Skeletal muscle tissue (tissue), 4 donors: ENCODE measurements around the gene APOL3. TPM values are rescaled to one million over a fixed set of nuclear protein-coding genes. Genes with fewer than 3 reads are reported as not detected.

ENCODE experiments used
- H3K27ac ChIP-seq: one replicate; pipeline ENCODE4 v1.7.0; 2013; ENCODE audit warnings: mild to moderate bottlenecking, low read depth, low read length, inconsistent platforms
- H3K27me3 ChIP-seq, 3 donors: one replicate each; pipeline ENCODE4 v1.7.0; 2013; ENCODE audit warnings: low read length in 3 of 3; ENCODE audit not compliant: control insufficient read depth in 3 of 3, insufficient read depth in 3 of 3
- H3K36me3 ChIP-seq, 3 donors: one replicate each; pipeline ENCODE4 v1.7.0; 2013; ENCODE audit warnings: low read length in 3 of 3; ENCODE audit not compliant: control insufficient read depth in 3 of 3, insufficient read depth in 3 of 3
- H3K4me1 ChIP-seq, 3 donors: one replicate each; pipeline ENCODE4 v1.7.0; 2013; ENCODE audit warnings: low read length in 3 of 3, mild to moderate bottlenecking in 3 of 3; ENCODE audit not compliant: control insufficient read depth in 3 of 3, insufficient read depth in 3 of 3
- H3K4me3 ChIP-seq, 3 donors: one replicate each; pipeline ENCODE4 v1.7.0; 2013; ENCODE audit warnings: low read length in 3 of 3
- H3K9ac ChIP-seq, 3 donors: one replicate each; pipeline ENCODE4 v1.7.0; 2013; ENCODE audit warnings: low read length in 3 of 3, mild to moderate bottlenecking in 3 of 3, moderate library complexity in 2 of 3, low read depth in 1 of 3
- H3K9me3 ChIP-seq, 3 donors: one replicate each; pipeline ENCODE4 v1.7.0; 2013; ENCODE audit warnings: low read length in 3 of 3; ENCODE audit not compliant: control insufficient read depth in 3 of 3
- total RNA-seq: library from RNA; depleted of rRNA; stranded (reverse); fragments of >200 nt; gene quantifications from one replicate; pipeline ENCODE4 v1.2.3, GENCODE V29; 2014
- donor health status: Osteomylitis.

APOL3 gene
- total RNA-seq, 1 donor from 2014 or later, result 13.6 TPM

- peaks cover 4 to 7% (median 6%) of the 10 kb centered on the region in 3 donors for H3K4me1 ChIP-seq
- no peaks in the 10 kb centered on the region for H3K36me3 ChIP-seq
- no peaks in the 10 kb centered on the region for H3K9me3 ChIP-seq
- H3K9ac ChIP-seq, result no peak overlapping the region
- no peak overlapping the region for H3K27ac ChIP-seq
- H3K27me3 ChIP-seq, result no peaks in the 10 kb centered on the region
- H3K4me3 ChIP-seq, result no peak overlapping the region
Observed at GRCh38 chr22:36182056-36182455, 21.5 kb upstream of the APOL3 start.

GRCh38 chr22:36180928-36181327 is 20.4 kb upstream of the APOL3 start:
- Histone ChIP-seq H3K9ac (no peak overlapping the region), H3K36me3 (no peaks in the 10 kb centered on the region), H3K4me1 (peaks cover 4 to 7% (median 6%) of the 10 kb centered on the region in 3 donors), H3K4me3 (no peak overlapping the region), H3K9me3 (no peaks in the 10 kb centered on the region), H3K27me3 (no peaks in the 10 kb centered on the region), H3K27ac (no peak overlapping the region)

GRCh38 chr22:36180038-36180880 is 19.7 kb upstream of the APOL3 start:
- no peak overlapping the region for H3K4me3 ChIP-seq
- H3K9ac ChIP-seq, result no peak overlapping the region
- H3K27me3 ChIP-seq, result no peaks in the 10 kb centered on the region
- H3K9me3 ChIP-seq, result no peaks in the 10 kb centered on the region
- H3K4me1 ChIP-seq, result peaks cover 4 to 7% (median 6%) of the 10 kb centered on the region in 3 donors
- no peaks in the 10 kb centered on the region for H3K36me3 ChIP-seq
- no peak overlapping the region for H3K27ac ChIP-seq

DNA sequence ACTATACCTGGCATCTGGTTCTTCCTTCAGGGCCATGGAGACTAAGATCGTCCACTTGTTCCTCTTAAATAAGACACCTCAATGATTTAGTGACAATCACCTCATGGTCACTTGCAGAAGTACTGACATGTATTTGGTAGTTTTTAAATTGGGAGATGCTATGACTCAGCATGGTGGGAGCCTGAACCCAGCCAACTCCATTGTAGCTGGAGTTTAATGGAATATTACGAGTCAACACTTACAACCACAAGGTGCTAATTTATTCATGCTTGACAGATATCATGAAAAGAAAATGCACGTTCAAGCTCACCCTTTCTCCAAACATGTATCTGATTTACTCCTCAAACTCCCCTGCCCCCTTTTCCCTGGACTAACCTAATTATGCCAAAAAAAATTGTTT is 16.6 kb upstream of the APOL3 start:
- no peaks in the 10 kb centered on the region for H3K4me1 ChIP-seq
- no peaks in the 10 kb centered on the region for H3K9me3 ChIP-seq
- no peaks in the 10 kb centered on the region for H3K27me3 ChIP-seq
- H3K36me3 ChIP-seq, result no peaks in the 10 kb centered on the region
- no peak overlapping the region for H3K9ac ChIP-seq
- no peak overlapping the region for H3K27ac ChIP-seq
- no peak overlapping the region for H3K4me3 ChIP-seq

- Histone ChIP-seq H3K4me1 (no peaks in the 10 kb centered on the region), H3K9ac (no peak overlapping the region), H3K4me3 (no peak overlapping the region), H3K27me3 (no peaks in the 10 kb centered on the region), H3K36me3 (no peaks in the 10 kb centered on the region), H3K9me3 (no peaks in the 10 kb centered on the region), H3K27ac (no peak overlapping the region)
Observed at GRCh38 chr22:36175892-36176291, 15.3 kb upstream of the APOL3 start.

DNA sequence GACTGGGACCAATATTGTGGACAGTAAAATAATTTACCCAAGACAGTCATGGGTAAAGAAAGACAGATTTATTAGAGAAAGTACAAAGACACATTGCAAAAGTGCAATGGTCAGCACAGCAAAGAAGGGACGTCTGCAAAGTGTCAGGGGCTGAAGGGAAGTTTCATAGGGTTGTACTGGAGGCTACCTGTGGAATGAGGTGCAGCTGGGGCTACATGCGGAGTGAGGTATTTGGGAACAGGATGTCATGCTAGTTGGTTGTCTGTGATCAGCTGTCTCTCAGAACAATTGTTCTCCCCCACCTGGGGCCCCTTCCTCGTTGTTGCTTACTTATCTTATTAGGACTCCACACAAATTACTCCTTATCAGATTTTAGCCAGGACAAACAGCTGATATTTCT is 11.4 kb upstream of the APOL3 start:
- Histone ChIP-seq H3K4me1 (no peaks in the 10 kb centered on the region), H3K4me3 (no peak overlapping the region), H3K9me3 (no peaks in the 10 kb centered on the region), H3K9ac (no peak overlapping the region), H3K27me3 (no peaks in the 10 kb centered on the region), H3K36me3 (no peaks in the 10 kb centered on the region), H3K27ac (no peak overlapping the region)

DNA sequence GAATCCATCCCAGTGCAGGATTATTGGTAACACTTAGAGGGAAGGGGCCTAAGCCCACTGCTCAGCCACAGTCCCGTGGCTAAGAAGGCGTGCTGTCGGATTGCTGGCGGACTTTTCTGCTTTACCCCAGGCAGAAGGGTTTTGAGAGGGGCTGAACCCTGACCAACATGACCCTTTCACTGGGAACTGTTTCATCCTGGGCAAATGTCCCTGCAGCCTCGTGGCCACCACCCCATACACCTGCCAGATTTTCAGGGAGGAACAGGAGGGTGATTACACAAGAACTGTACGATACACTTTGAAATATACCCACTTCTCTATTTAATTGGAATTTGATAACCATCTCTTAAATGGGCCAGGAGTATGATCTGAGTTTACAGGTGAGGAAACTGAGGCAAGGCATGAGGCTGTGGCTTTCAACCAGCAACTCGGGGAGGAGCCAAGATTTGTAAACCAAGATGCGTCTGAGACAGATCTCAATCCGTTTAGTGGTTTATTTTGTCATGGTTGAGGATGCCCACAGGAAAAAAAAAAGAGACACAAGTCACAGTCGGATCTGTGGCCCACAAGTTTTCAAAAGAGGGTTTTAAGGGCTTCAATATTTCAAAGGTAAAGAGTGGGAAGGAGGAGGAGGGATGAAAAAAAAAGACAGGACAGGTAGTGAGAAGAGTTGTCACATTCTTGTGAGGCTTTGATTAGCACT is 6.1 kb upstream of the APOL3 start:
- H3K36me3 ChIP-seq, result no peaks in the 10 kb centered on the region
- H3K4me3 ChIP-seq, result no peak overlapping the region
- no peak overlapping the region for H3K27ac ChIP-seq
- H3K27me3 ChIP-seq, result no peaks in the 10 kb centered on the region
- peaks cover 3 to 5% (median 3%) of the 10 kb centered on the region in 3 donors for H3K4me1 ChIP-seq
- no peak overlapping the region for H3K9ac ChIP-seq
- H3K9me3 ChIP-seq, result no peaks in the 10 kb centered on the region

GRCh38 chr22:36166086-36166485 is 5.5 kb upstream of the APOL3 start:
- H3K9me3 ChIP-seq, result no peaks in the 10 kb centered on the region
- H3K27ac ChIP-seq, result no peak overlapping the region

GRCh38 chr22:36165141-36165540 is 4.6 kb upstream of the APOL3 start:
- peaks cover 9 to 16% (median 10%) of the 10 kb centered on the region in 3 donors for H3K4me1 ChIP-seq
- no peak overlapping the region for H3K4me3 ChIP-seq
- H3K27ac ChIP-seq, result no peak overlapping the region
- no peaks in the 10 kb centered on the region for H3K9me3 ChIP-seq
- H3K36me3 ChIP-seq, result no peaks in the 10 kb centered on the region
- H3K27me3 ChIP-seq, result no peaks in the 10 kb centered on the region
- no peak overlapping the region for H3K9ac ChIP-seq

More at GRCh38 chr22:36166086-36166485, 5.5 kb upstream of the APOL3 start:
- peaks cover 3 to 8% (median 7%) of the 10 kb centered on the region in 3 donors for H3K4me1 ChIP-seq
- H3K36me3 ChIP-seq, result no peaks in the 10 kb centered on the region
- no peaks in the 10 kb centered on the region for H3K27me3 ChIP-seq
- no peak overlapping the region for H3K9ac ChIP-seq
- no peak overlapping the region for H3K4me3 ChIP-seq

DNA sequence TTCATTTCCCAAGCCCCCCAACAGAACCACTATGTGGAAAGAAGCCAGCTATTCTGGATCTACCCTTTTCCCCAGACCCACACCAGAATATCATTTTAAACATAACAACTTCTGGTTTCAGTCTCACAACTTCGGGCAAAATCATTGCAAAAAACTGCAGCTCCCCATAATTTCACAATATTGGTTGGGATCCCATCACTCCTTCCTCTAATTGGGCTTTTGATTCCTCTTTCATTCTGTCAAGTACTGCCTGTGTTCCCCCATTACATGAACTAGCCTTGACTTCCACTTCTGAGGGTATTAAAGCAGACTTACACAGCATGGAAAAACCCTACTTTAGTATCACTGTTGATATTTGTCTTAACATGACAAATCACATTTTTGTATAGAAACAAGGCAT is 4.1 kb upstream of the APOL3 start:
- Histone ChIP-seq H3K36me3 (no peaks in the 10 kb centered on the region), H3K9ac (no peak overlapping the region), H3K27me3 (no peaks in the 10 kb centered on the region), H3K4me1 (peaks cover 9 to 19% (median 10%) of the 10 kb centered on the region in 3 donors), H3K4me3 (no peak overlapping the region), H3K27ac (no peak overlapping the region), H3K9me3 (no peaks in the 10 kb centered on the region)
